Karpas-422 (cell line): ENCODE measurements around the gene VAMP7. TPM values are rescaled to one million over a fixed set of nuclear protein-coding genes. Genes with fewer than 3 reads are reported as not detected.
"Not testable (repeated sequence)": the region's sequence is repeated elsewhere in the genome, so short reads cannot be mapped to it uniquely, and the experiment has no call there.

ENCODE experiments used
- DNase-seq: peaks from one replicate; pipeline ENCODE4 v3.0.0-alpha.2; 2015
- H2AFZ ChIP-seq: fragments of 200-600 bp; sonication (generic); 2 replicates; pipeline ENCODE4 v1.6.1; 2014; ENCODE audit warnings: antibody characterized with exemption, low read length, mixed read lengths
- H3K27ac ChIP-seq: fragments of 200-600 bp; sonication (generic); 2 replicates; pipeline ENCODE4 v1.5.1; 2014; ENCODE audit warnings: mild to moderate bottlenecking, low read length, moderate library complexity
- H3K27me3 ChIP-seq: fragments of 200-600 bp; sonication (generic); 2 replicates; pipeline ENCODE4 v1.6.1; 2014; ENCODE audit warnings: low read length, mixed read lengths
- H3K36me3 ChIP-seq: fragments of 200-600 bp; sonication (generic); 2 replicates; pipeline ENCODE4 v1.6.1; 2014; ENCODE audit warnings: low read length, mixed read lengths; ENCODE audit not compliant: insufficient read depth
- H3K4me1 ChIP-seq: fragments of 200-600 bp; sonication (generic); 2 replicates; pipeline ENCODE4 v1.6.1; 2014; ENCODE audit warnings: mild to moderate bottlenecking, low read length, mixed read lengths
- H3K4me2 ChIP-seq: fragments of 200-600 bp; sonication (generic); 2 replicates; pipeline ENCODE4 v1.6.1; 2014; ENCODE audit warnings: low read length, low read depth, mild to moderate bottlenecking; ENCODE audit not compliant: poor library complexity, severe bottlenecking
- H3K4me3 ChIP-seq: fragments of 200-600 bp; sonication (generic); 2 replicates; pipeline ENCODE4 v1.5.1; 2014; ENCODE audit warnings: mild to moderate bottlenecking, antibody characterized with exemption, low read length, mixed read lengths
- H3K79me2 ChIP-seq: fragments of 200-600 bp; sonication (generic); 2 replicates; pipeline ENCODE4 v1.6.1; 2014; ENCODE audit warnings: mild to moderate bottlenecking, low read length, mixed read lengths
- H3K9ac ChIP-seq: fragments of 200-600 bp; sonication (generic); 2 replicates; pipeline ENCODE4 v1.6.0; 2014; ENCODE audit warnings: low read length
- H3K9me2 ChIP-seq: fragments of 200-600 bp; sonication (generic), shearing (Covaris generic); replicated peaks from 2 replicates; pipeline ENCODE4 v1.6.0; 2014; ENCODE audit warnings: mild to moderate bottlenecking, low read length, moderate library complexity; ENCODE audit not compliant: insufficient read depth
- H3K9me3 ChIP-seq: fragments of 300-700, 200-600 bp; sonication (generic); 2 replicates; pipeline ENCODE4 v1.6.1; 2014; ENCODE audit warnings: low read length, mixed read lengths
- H4K20me1 ChIP-seq: fragments of 200-600 bp; sonication (generic); 2 replicates; pipeline ENCODE4 v1.6.1; 2014; ENCODE audit warnings: mild to moderate bottlenecking, antibody characterized with exemption, low read length, low read depth; ENCODE audit not compliant: insufficient read depth
- total RNA-seq: library from RNA; depleted of rRNA; stranded (reverse); fragments of >200 nt; shearing (Covaris generic); gene quantifications from 2 replicates; pipeline ENCODE4 v1.2.3, GENCODE V29; 2014; ENCODE audit warnings: low replicate concordance

Gene VAMP7
- total RNA-seq, 1 experiment from 2014 or later: 35.6 TPM

GRCh38 chrX:155930852-155931618, 49.9 kb downstream of the VAMP7 start:
- not testable (repeated sequence) for H3K27me3 ChIP-seq, DNase-seq, H3K4me2 ChIP-seq, H3K79me2 ChIP-seq, H3K27ac ChIP-seq, H3K4me3 ChIP-seq, H3K9me2 ChIP-seq, H3K4me1 ChIP-seq, H2AFZ ChIP-seq, H4K20me1 ChIP-seq, H3K9ac ChIP-seq
- H3K36me3 ChIP-seq: peaks cover 22% of the 10 kb centered on the region; the same call in 1 of the 2 replicates
- H3K9me3 ChIP-seq: peaks cover 13% of the 10 kb centered on the region

- no peaks in the 10 kb centered on the region for H3K79me2 ChIP-seq
- no peaks in the 10 kb centered on the region for H3K27me3 ChIP-seq
- no peaks in the 10 kb centered on the region for H3K9me3 ChIP-seq
- H3K9me2 ChIP-seq: no peaks in the 10 kb centered on the region
- H4K20me1 ChIP-seq: no peaks in the 10 kb centered on the region
- no peak overlapping the region for H2AFZ ChIP-seq
- no peak overlapping the region for H3K4me2 ChIP-seq
- H3K9ac ChIP-seq: no peak overlapping the region
- DNase-seq: no peak
- no peak overlapping the region for H3K27ac ChIP-seq
- no peaks in the 10 kb centered on the region for H3K4me1 ChIP-seq
- peaks cover 2% of the 10 kb centered on the region; the same call in 1 of the 2 replicates for H3K36me3 ChIP-seq
- no peak overlapping the region for H3K4me3 ChIP-seq
These were observed 57.0 kb downstream of the VAMP7 start for GRCh38 chrX:155938132-155938531.

GRCh38 chrX:155949098-155949497, 68.0 kb downstream of the VAMP7 start:
- Histone ChIP-seq H3K9me2 (no peaks in the 10 kb centered on the region), H3K79me2 (no peaks in the 10 kb centered on the region), H3K4me2 (no peak overlapping the region), H3K9me3 (no peaks in the 10 kb centered on the region), H3K27me3 (no peaks in the 10 kb centered on the region), H4K20me1 (no peaks in the 10 kb centered on the region), H2AFZ (no peak overlapping the region), H3K4me3 (no peak overlapping the region), H3K4me1 (no peaks in the 10 kb centered on the region), H3K9ac (no peak overlapping the region), H3K27ac (no peak overlapping the region), H3K36me3 (no peaks in the 10 kb centered on the region)
- no peak for DNase-seq

- no peak overlapping the region for H3K4me2 ChIP-seq
- H3K4me1 ChIP-seq: no peaks in the 10 kb centered on the region
- no peaks in the 10 kb centered on the region for H3K36me3 ChIP-seq
- H3K27me3 ChIP-seq: no peaks in the 10 kb centered on the region
- no peak overlapping the region for H3K9ac ChIP-seq
- no peak overlapping the region for H3K27ac ChIP-seq
- H2AFZ ChIP-seq: no peak overlapping the region
- H3K9me2 ChIP-seq: no peaks in the 10 kb centered on the region
- no peaks in the 10 kb centered on the region for H3K9me3 ChIP-seq
- H3K79me2 ChIP-seq: no peaks in the 10 kb centered on the region
- no peak for DNase-seq
- no peak overlapping the region for H3K4me3 ChIP-seq
- no peaks in the 10 kb centered on the region for H4K20me1 ChIP-seq
These were observed 70.2 kb downstream of the VAMP7 start for GRCh38 chrX:155951237-155951789.

- no peak for DNase-seq
- Histone ChIP-seq H3K4me3 (no peak overlapping the region), H3K79me2 (no peaks in the 10 kb centered on the region), H3K27ac (no peak overlapping the region), H3K9ac (no peak overlapping the region), H3K27me3 (no peaks in the 10 kb centered on the region), H3K9me3 (no peaks in the 10 kb centered on the region), H3K4me2 (no peak overlapping the region), H3K4me1 (no peaks in the 10 kb centered on the region), H2AFZ (no peak overlapping the region), H3K9me2 (no peaks in the 10 kb centered on the region), H4K20me1 (no peaks in the 10 kb centered on the region), H3K36me3 (no peaks in the 10 kb centered on the region)
These were observed 71.9 kb downstream of the VAMP7 start for GRCh38 chrX:155953055-155953454.

- Histone ChIP-seq H3K9ac (no peak overlapping the region), H3K27ac (no peak overlapping the region), H3K27me3 (no peaks in the 10 kb centered on the region), H3K9me3 (no peaks in the 10 kb centered on the region), H3K9me2 (no peaks in the 10 kb centered on the region), H3K36me3 (no peaks in the 10 kb centered on the region), H4K20me1 (no peaks in the 10 kb centered on the region), H3K79me2 (no peaks in the 10 kb centered on the region), H3K4me2 (no peak overlapping the region), H2AFZ (no peak overlapping the region), H3K4me1 (no peaks in the 10 kb centered on the region), H3K4me3 (no peak overlapping the region)
- no peak for DNase-seq
These were observed 73.6 kb downstream of the VAMP7 start for GRCh38 chrX:155954793-155955192.

- no peaks in the 10 kb centered on the region for H3K27me3 ChIP-seq
- H3K9ac ChIP-seq: no peak overlapping the region
- no peak for DNase-seq
- H3K36me3 ChIP-seq: no peaks in the 10 kb centered on the region
- H3K4me2 ChIP-seq: no peak overlapping the region
- no peak overlapping the region for H3K4me3 ChIP-seq
- no peaks in the 10 kb centered on the region for H4K20me1 ChIP-seq
- no peaks in the 10 kb centered on the region for H3K79me2 ChIP-seq
- H3K4me1 ChIP-seq: no peaks in the 10 kb centered on the region
- H3K9me3 ChIP-seq: no peaks in the 10 kb centered on the region
- no peak overlapping the region for H3K27ac ChIP-seq
- H2AFZ ChIP-seq: no peak overlapping the region
- H3K9me2 ChIP-seq: no peaks in the 10 kb centered on the region
These were observed 75.0 kb downstream of the VAMP7 start for GRCh38 chrX:155956099-155956498.

- Histone ChIP-seq H3K9ac (no peak overlapping the region), H4K20me1 (no peaks in the 10 kb centered on the region), H3K4me1 (no peaks in the 10 kb centered on the region), H3K36me3 (no peaks in the 10 kb centered on the region), H3K27me3 (no peaks in the 10 kb centered on the region), H3K4me3 (no peak overlapping the region), H3K4me2 (no peak overlapping the region), H3K9me3 (no peaks in the 10 kb centered on the region), H3K27ac (no peak overlapping the region), H2AFZ (no peak overlapping the region), H3K79me2 (no peaks in the 10 kb centered on the region), H3K9me2 (no peaks in the 10 kb centered on the region)
- no peak for DNase-seq
These were observed 75.5 kb downstream of the VAMP7 start for GRCh38 chrX:155956649-155957048.
